EH (cell line): Measurements from ENCODE around the gene NHSL2.

Source experiments
- DNase-seq: peaks from one replicate; pipeline ENCODE4 v3.0.0-alpha.2; 2015; ENCODE audit warnings: low read depth

The NHSL2 gene

GRCh38 chrX:72108666-72109065, 198.0 kb downstream of the NHSL2 start:
- no peak for DNase-seq

GRCh38 chrX:72110051-72110875, 199.6 kb downstream of the NHSL2 start:
- DNase-seq, result no peak

- DNase-seq, result no peak
Measured at GRCh38 chrX:72110876-72111708, 200.4 kb downstream of the NHSL2 start.

GRCh38 chrX:72113461-72113860, 202.8 kb downstream of the NHSL2 start:
- DNase-seq, result no peak

- no peak for DNase-seq
Measured at GRCh38 chrX:72114306-72114705, 203.7 kb downstream of the NHSL2 start.

- DNase-seq, result no peak
Measured at GRCh38 chrX:72114807-72115206, 204.2 kb downstream of the NHSL2 start.

- DNase-seq, result no peak
Measured at GRCh38 chrX:72115380-72115779, 204.7 kb downstream of the NHSL2 start.

GRCh38 chrX:72117636-72118210, 207.1 kb downstream of the NHSL2 start:
- DNase-seq, result no peak

- DNase-seq, result no peak
Measured at GRCh38 chrX:72120837-72121236, 210.2 kb downstream of the NHSL2 start.

- peak; percentile 82 for DNase-seq
Measured at GRCh38 chrX:72121383-72121782, 210.7 kb downstream of the NHSL2 start.

GRCh38 chrX:72122621-72123337, 212.1 kb downstream of the NHSL2 start:
- no peak for DNase-seq

GRCh38 chrX:72123471-72124185, 213.0 kb downstream of the NHSL2 start:
- peak; percentile 48 for DNase-seq

GRCh38 chrX:72124540-72125201, 214.0 kb downstream of the NHSL2 start:
- no peak for DNase-seq

GRCh38 chrX:72125331-72126047, 214.8 kb downstream of the NHSL2 start:
- DNase-seq, result no peak

GRCh38 chrX:72126048-72126415, 215.4 kb downstream of the NHSL2 start:
- no peak for DNase-seq

GRCh38 chrX:72126539-72127140, 216.0 kb downstream of the NHSL2 start:
- peak; percentile 90 for DNase-seq

- DNase-seq, result no peak
Measured at GRCh38 chrX:72127332-72127731, 216.7 kb downstream of the NHSL2 start.

GRCh38 chrX:72128183-72128834, 217.7 kb downstream of the NHSL2 start:
- DNase-seq, result no peak

GRCh38 chrX:72128881-72129280, 218.2 kb downstream of the NHSL2 start:
- no peak for DNase-seq
